Endothelial cell of umbilical vein (primary cell): ENCODE measurements around the gene AGL. TPM values are rescaled to one million over a fixed set of nuclear protein-coding genes. Genes with fewer than 3 reads are reported as not detected.

Experiments
- BruUV-seq: library from RNA; stranded (reverse); fragments of 400-500 nt; replicated peaks from 2 replicates; lab custom pipeline; 2021; lab: Mats Ljungman, UMichigan
- CTCF ChIA-PET: fragments of 300-600, 350-600 bp; sonication (Branson Sonifier 250); formaldehyde crosslinking; loops from one replicate; lab custom pipeline; 2021; ENCODE audit warnings: antibody characterized with exemption, inconsistent platforms; lab: Charles Lee
- POLR2A ChIA-PET: fragments of 300-600, 350-600 bp; sonication (Branson Sonifier 250); formaldehyde crosslinking; loops from one replicate; lab custom pipeline; 2021; ENCODE audit warnings: antibody characterized with exemption, inconsistent platforms; lab: Charles Lee
- DNase-seq: peaks from one replicate; pipeline ENCODE4 v3.0.0-alpha.2; 2011; ENCODE audit warnings: low read depth, low spot score
- FAIRE-seq: peaks from 2 replicates; lab custom pipeline; 2011; peaks lifted over from hg19 to GRCh38; lab: Jason Lieb, UNC
- H2AFZ ChIP-seq: 2 replicates; pipeline ENCODE4 v1.6.0; 2012; ENCODE audit warnings: low read depth, low read length, control low read depth, inconsistent platforms
- H3K27ac ChIP-seq: 2 replicates; pipeline ENCODE4 v1.5.1; 2011; ENCODE audit warnings: low read depth, mild to moderate bottlenecking, control low read depth, low read length, moderate library complexity; ENCODE audit not compliant: insufficient read depth
- H3K27me3 ChIP-seq, 2 experiments: 2 replicates each; pipeline versions ENCODE4 v1.6.0 to v1.6.1; 2011; ENCODE audit warnings: low read length in 2 of 2, mixed read lengths in 1 of 2; ENCODE audit not compliant: control insufficient read depth in 2 of 2, insufficient read depth in 2 of 2
- H3K36me3 ChIP-seq, 2 experiments: 2 replicates in 1 of 2; 3 replicates in 1 of 2; pipeline ENCODE4 v1.5.1; 2011; ENCODE audit warnings: low read length in 2 of 2, mild to moderate bottlenecking in 1 of 2, moderate library complexity in 1 of 2; ENCODE audit not compliant: control insufficient read depth in 2 of 2, insufficient read depth in 2 of 2; ENCODE audit errors: extremely low read depth in 1 of 2
- H3K4me1 ChIP-seq: 3 replicates; pipeline ENCODE4 v1.5.1; 2011; ENCODE audit warnings: mild to moderate bottlenecking, low read length; ENCODE audit not compliant: control insufficient read depth, insufficient read depth; ENCODE audit errors: extremely low read depth
- H3K4me2 ChIP-seq: 2 replicates; pipeline ENCODE4 v1.6.1; 2011; ENCODE audit warnings: low read length, control low read depth, mixed read lengths; ENCODE audit not compliant: insufficient read depth
- H3K4me3 ChIP-seq, 3 experiments: fragments of 200-600 bp in 1 of 3; sonication (generic), shearing (Covaris generic) in 1 of 3; replicated peaks in 1 of 3; 2 replicates each; pipeline ENCODE4 v1.5.1; 2011 to 2016; ENCODE audit warnings: control low read depth in 3 of 3, low read length in 3 of 3, mild to moderate bottlenecking in 2 of 3, inconsistent platforms in 1 of 3, low read depth in 1 of 3, moderate library complexity in 1 of 3; ENCODE audit not compliant: insufficient read depth in 1 of 3
- H3K79me2 ChIP-seq: 2 replicates; pipeline ENCODE4 v1.6.0; 2012; ENCODE audit warnings: low read length, inconsistent platforms; ENCODE audit not compliant: control insufficient read depth, insufficient read depth
- H3K9ac ChIP-seq: replicated peaks from 2 replicates; pipeline ENCODE3; 2011; ENCODE audit warnings: low read length, control low read depth; ENCODE audit not compliant: insufficient read depth; ENCODE audit errors: extremely low read depth
- H3K9me1 ChIP-seq: replicated peaks from 3 replicates; pipeline ENCODE4 v1.6.0; 2011; ENCODE audit warnings: mild to moderate bottlenecking, low read length; ENCODE audit not compliant: control insufficient read depth, insufficient read depth; ENCODE audit errors: extremely low read depth
- H3K9me3 ChIP-seq: replicated peaks from 2 replicates; pipeline ENCODE4 v1.5.1; 2012; ENCODE audit warnings: low read length, inconsistent platforms; ENCODE audit not compliant: control insufficient read depth, insufficient read depth
- H4K20me1 ChIP-seq: replicated peaks from 2 replicates; pipeline ENCODE3; 2011; ENCODE audit warnings: mild to moderate bottlenecking, low read length; ENCODE audit not compliant: control insufficient read depth, insufficient read depth; ENCODE audit errors: extremely low read depth
- CTCF ChIP-seq, 2 donors: IDR thresholded peaks; 1 replicate in 1 of 2; 2 replicates in 1 of 2; pipeline ENCODE4 v1.5.1; 2011; ENCODE audit warnings: low read length in 2 of 2, mild to moderate bottlenecking in 2 of 2, moderate library complexity in 2 of 2, control low read depth in 1 of 2, inconsistent platforms in 1 of 2, low read depth in 1 of 2; ENCODE audit not compliant: insufficient read depth in 1 of 2; ENCODE audit errors: extremely low read depth in 1 of 2
- EZH2 ChIP-seq: IDR thresholded peaks from 2 replicates; pipeline ENCODE4 v1.6.1; 2012; ENCODE audit warnings: borderline replicate concordance, low read depth, mild to moderate bottlenecking, moderate library complexity, low read length, inconsistent platforms; ENCODE audit not compliant: severe bottlenecking
- FOS ChIP-seq: IDR thresholded peaks from 2 replicates; pipeline ENCODE4 v1.6.1; 2011; ENCODE audit warnings: mild to moderate bottlenecking, low read length, moderate library complexity, borderline replicate concordance; ENCODE audit not compliant: insufficient read depth
- GATA2 ChIP-seq: IDR thresholded peaks from 2 replicates; pipeline ENCODE4 v1.7.0; 2011; ENCODE audit warnings: low read depth, mild to moderate bottlenecking, moderate library complexity, mixed read lengths, low read length; ENCODE audit not compliant: insufficient read length, insufficient read depth
- JUN ChIP-seq: IDR thresholded peaks from 2 replicates; pipeline ENCODE4 v1.6.1; 2011; ENCODE audit warnings: borderline replicate concordance, low read depth; ENCODE audit not compliant: insufficient read length, insufficient read depth
- MYC ChIP-seq: IDR thresholded peaks from one replicate; pipeline ENCODE4 v1.6.1; 2011; ENCODE audit warnings: mild to moderate bottlenecking, low read depth, low read length
- POLR2A ChIP-seq: IDR thresholded peaks from 2 replicates; pipeline ENCODE4 v1.6.1; 2012; ENCODE audit warnings: low read depth, mild to moderate bottlenecking, control low read depth, low read length
- POLR2AphosphoS5 ChIP-seq: IDR thresholded peaks from 2 replicates; pipeline ENCODE4 v1.6.1; 2012; ENCODE audit warnings: low read depth, mild to moderate bottlenecking, control low read depth, low read length, moderate library complexity; ENCODE audit not compliant: insufficient read depth
- dilution Hi-C: fragments of 300-500 bp; cut with MboI; formaldehyde crosslinking; loops from one replicate; pipeline ENCODE4 v1.15.0; 2019; ENCODE audit warnings: low sequenced_read_pairs; ENCODE audit not compliant: extremely low pct_ligation_motif_present
- intact Hi-C: fragments of 100-400 bp; cut with micrococcal nuclease; formaldehyde crosslinking; loops from one replicate; pipeline ENCODE4 v1.10.0; 2022
- polyA plus RNA-seq, 4 experiments: library from polyadenylated mRNA; depleted of rRNA in 3 of 4; stranded (reverse) in 3 of 4; unstranded in 1 of 4; fragments of >200 nt; gene quantifications; 2 replicates each; pipeline versions ENCODE4 v1.2.1 to v1.2.3, GENCODE V29; 2011 to 2012; ENCODE audit warnings: missing spikeins in 1 of 4
- total RNA-seq: library from RNA; stranded (reverse); gene quantifications from 2 replicates; pipeline ENCODE4 v1.2.3, GENCODE V29; 2021
- TF ChIP-seq, protein P1 (sequence below): IDR thresholded peaks from 2 replicates; pipeline ENCODE4 v1.6.1; 2011; ENCODE audit not compliant: insufficient read depth, insufficient read length

The AGL gene
- total and polyA plus RNA-seq, 2 donors (not counting 3 experiments of a cell fraction or from before 2014, with no cell fraction given), result 1.5 to 10.7 TPM

- no peak for DNase-seq
- no peak for FAIRE-seq
- ChIA-PET POLR2A (no interaction called here), CTCF (no interaction called here)
- Histone ChIP-seq H2AFZ (no peak overlapping the region), H3K27me3 (no peaks in the 10 kb centered on the region), H3K4me2 (no peak overlapping the region), H3K9me1 (no peaks in the 10 kb centered on the region), H3K9ac (no peak overlapping the region), H3K79me2 (no peaks in the 10 kb centered on the region), H3K27ac (no peak overlapping the region), H3K4me3 (no peak overlapping the region), H3K9me3 (no peaks in the 10 kb centered on the region), H3K4me1 (peaks cover 9% of the 10 kb centered on the region), H3K36me3 (no peaks in the 10 kb centered on the region), H4K20me1 (no peaks in the 10 kb centered on the region)
- intact Hi-C loops, result no loop called here
- no TSS peak for BruUV-seq
- TF ChIP-seq MYC (no peak), POLR2AphosphoS5 (no peak), JUN (no peak), CTCF (IDR thresholded peaks at IDR 0.05; ENCODE audit: extremely low read depth in 1 of 2, insufficient read depth in 1 of 2, low read depth in 1 of 2, low read length in 2 of 2) (no peak), GATA2 (no peak), POLR2A (no peak), EZH2 (no peak), FOS (no peak)
- TF ChIP-seq, protein P1, sequence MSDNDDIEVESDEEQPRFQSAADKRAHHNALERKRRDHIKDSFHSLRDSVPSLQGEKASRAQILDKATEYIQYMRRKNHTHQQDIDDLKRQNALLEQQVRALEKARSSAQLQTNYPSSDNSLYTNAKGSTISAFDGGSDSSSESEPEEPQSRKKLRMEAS, result no peak
- dilution Hi-C loops, result no loop called here
These were observed 105.2 kb downstream of the AGL start for GRCh38 chr1:99955375-99955774.
